Naive thymus-derived CD4-positive, alpha-beta T cell (primary cell): ENCODE measurements around the gene TOP3A. TPM values are rescaled to one million over a fixed set of nuclear protein-coding genes. Genes with fewer than 3 reads are reported as not detected.

Source experiments
- ATAC-seq: fragments of 150-1000 bp; cut with Tn5 transposase; 2 replicates; pipeline ENCODE4 v1.10.0; 2021; ENCODE audit warnings: mild to moderate bottlenecking, moderate library complexity
- CTCF ChIA-PET: fragments of 350-600 bp; sonication (Branson Sonifier 250); formaldehyde crosslinking; loops from one replicate; lab custom pipeline; 2021; ENCODE audit warnings: antibody characterized with exemption; lab: Charles Lee
- POLR2A ChIA-PET: fragments of 350-600 bp; sonication (Branson Sonifier 250); formaldehyde crosslinking; loops from one replicate; lab custom pipeline; 2021; ENCODE audit warnings: antibody characterized with exemption, inconsistent platforms; lab: Charles Lee
- DNase-seq, 9 donors: peaks; one replicate each; pipeline versions ENCODE4 v3.0.0 to v3.0.0-alpha.2; 2020 to 2022; ENCODE audit warnings: mixed read lengths in 1 of 9
- H3K27ac ChIP-seq: one replicate; pipeline ENCODE4 v1.7.0; 2013; ENCODE audit warnings: mild to moderate bottlenecking, low read depth, low read length, moderate library complexity
- H3K27me3 ChIP-seq, 2 donors: one replicate each; pipeline ENCODE4 v1.7.0; 2013; ENCODE audit warnings: low read length in 2 of 2, mild to moderate bottlenecking in 2 of 2, moderate library complexity in 2 of 2; ENCODE audit not compliant: control insufficient read depth in 2 of 2, insufficient read depth in 2 of 2
- H3K36me3 ChIP-seq, 3 experiments: 1 replicate in 2 of 3; 2 replicates in 1 of 3; pipeline ENCODE4 v1.7.0; 2013; ENCODE audit warnings: low read length in 3 of 3, mild to moderate bottlenecking in 3 of 3, moderate library complexity in 1 of 3; ENCODE audit not compliant: insufficient read depth in 3 of 3, control insufficient read depth in 2 of 3
- H3K4me1 ChIP-seq, 2 donors: one replicate each; pipeline ENCODE4 v1.7.0; 2013; ENCODE audit warnings: low read length in 2 of 2, mild to moderate bottlenecking in 2 of 2, moderate library complexity in 1 of 2; ENCODE audit not compliant: control insufficient read depth in 2 of 2, insufficient read depth in 2 of 2
- H3K4me3 ChIP-seq: 2 replicates; pipeline ENCODE4 v1.7.0; 2013; ENCODE audit warnings: mild to moderate bottlenecking, low read length
- H3K9me3 ChIP-seq, 3 experiments: 1 replicate in 2 of 3; 2 replicates in 1 of 3; pipeline ENCODE4 v1.7.0; 2013; ENCODE audit warnings: low read length in 3 of 3; ENCODE audit not compliant: control insufficient read depth in 2 of 3
- H3K27ac Mint-ChIP-seq, 9 donors: one replicate each; pipeline ENCODE4 v1.8.0; 2020 to 2022; ENCODE audit warnings: mixed read lengths in 9 of 9, mild to moderate bottlenecking in 8 of 9, moderate library complexity in 5 of 9, inconsistent platforms in 2 of 9
- H3K27me3 Mint-ChIP-seq, 5 donors: one replicate each; pipeline ENCODE4 v1.8.0; 2021 to 2022; ENCODE audit warnings: mixed read lengths in 5 of 5, mild to moderate bottlenecking in 1 of 5
- H3K36me3 Mint-ChIP-seq, 5 donors: one replicate each; pipeline ENCODE4 v1.8.0; 2020 to 2022; ENCODE audit warnings: mixed read lengths in 5 of 5, mild to moderate bottlenecking in 3 of 5, inconsistent platforms in 1 of 5
- H3K4me1 Mint-ChIP-seq, 7 donors: one replicate each; pipeline ENCODE4 v1.8.0; 2020 to 2022; ENCODE audit warnings: mixed read lengths in 7 of 7, mild to moderate bottlenecking in 3 of 7, inconsistent platforms in 1 of 7
- H3K4me3 Mint-ChIP-seq, 10 donors: one replicate each; pipeline ENCODE4 v1.8.0; 2020 to 2022; ENCODE audit warnings: mild to moderate bottlenecking in 10 of 10, mixed read lengths in 10 of 10, moderate library complexity in 6 of 10, inconsistent platforms in 2 of 10
- H3K9me3 Mint-ChIP-seq, 11 donors: one replicate each; pipeline ENCODE4 v1.8.0; 2020 to 2022; ENCODE audit warnings: mixed read lengths in 11 of 11, mild to moderate bottlenecking in 4 of 11, inconsistent platforms in 1 of 11, moderate library complexity in 1 of 11
- intact Hi-C, 2 donors: fragments of 100-400 bp; cut with micrococcal nuclease; formaldehyde crosslinking; loops; one replicate each; pipeline ENCODE4 v1.15.1; 2023
- polyA plus RNA-seq, 2 donors: library from polyadenylated mRNA; unstranded; fragments of 300-500 nt; fragmentation: Illumina TruSeq; gene quantifications; one replicate each; pipeline ENCODE4 v1.2.3, GENCODE V29; 2021
- total RNA-seq, 6 experiments: library from RNA in 5 of 6; stranded (reverse) in 5 of 6; gene quantifications; 1 replicate in 5 of 6; 2 replicates in 1 of 6; pipeline ENCODE4 v1.2.3 and lab custom pipeline; 2021 to 2026

The TOP3A gene
- total and polyA plus RNA-seq, 7 experiments from 2014 or later = 13.7 to 74.9 (median 39.7) TPM

DNA sequence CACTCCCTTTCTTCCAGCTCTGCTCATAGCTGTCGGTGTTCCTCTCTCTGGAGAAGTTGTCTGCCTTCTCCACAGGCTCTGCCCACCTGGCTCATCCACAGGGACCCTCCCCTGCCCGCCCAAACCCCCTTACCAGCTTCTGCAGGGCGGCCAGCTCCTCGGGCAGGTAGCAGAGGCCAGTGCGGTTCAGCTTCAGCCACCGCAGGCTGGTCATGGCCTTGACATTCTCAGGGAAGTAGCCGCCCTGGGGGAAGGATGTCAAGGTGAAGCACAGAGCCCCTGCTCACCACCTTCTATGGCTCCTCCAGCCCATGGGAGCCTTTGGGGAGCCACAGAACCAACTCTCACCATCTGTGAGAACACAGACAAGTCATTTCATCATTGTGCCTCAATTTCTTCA is 58.0 kb downstream of the TOP3A start:
- Mint-ChIP-seq H3K9me3 (peaks cover 0 to 2% (median 0%) of the 10 kb centered on the region in 11 donors), H3K36me3 (peaks cover 0 to 8% (median 0%) of the 10 kb centered on the region in 5 donors), H3K4me3 (peak overlapping the region; percentile 93 to 98 (median 96)), H3K27ac (peak overlapping the region in 6 of 9 donors; percentile 48 to 91 (median 82)), H3K27me3 (no peaks in the 10 kb centered on the region), H3K4me1 (peaks cover 11 to 48% (median 31%) of the 10 kb centered on the region in 7 donors)
- peak overlapping the region; percentile 84 for H3K27ac ChIP-seq
- H3K9me3 ChIP-seq = no peaks in the 10 kb centered on the region
- peak overlapping the region; percentile 79 for H3K4me3 ChIP-seq
- CTCF ChIA-PET = interaction anchor here (1.7 kb wide), 1 partner anchor 8 kb away, joined by 4 read pairs; no protein-coding TSS in a partner anchor
- H3K4me1 ChIP-seq = peaks cover 28 to 38% of the 10 kb centered on the region in 2 donors
- DNase-seq (no peak), ATAC-seq (no peak)
- POLR2A ChIA-PET = interaction anchor here (1.1 kb wide), 1 partner anchor 33 kb away, joined by 3 read pairs; no protein-coding TSS in a partner anchor
- peaks cover 5 to 50% (median 8%) of the 10 kb centered on the region in 3 experiments for H3K36me3 ChIP-seq
- intact Hi-C loops = no loop called here
- no peaks in the 10 kb centered on the region for H3K27me3 ChIP-seq

DNA sequence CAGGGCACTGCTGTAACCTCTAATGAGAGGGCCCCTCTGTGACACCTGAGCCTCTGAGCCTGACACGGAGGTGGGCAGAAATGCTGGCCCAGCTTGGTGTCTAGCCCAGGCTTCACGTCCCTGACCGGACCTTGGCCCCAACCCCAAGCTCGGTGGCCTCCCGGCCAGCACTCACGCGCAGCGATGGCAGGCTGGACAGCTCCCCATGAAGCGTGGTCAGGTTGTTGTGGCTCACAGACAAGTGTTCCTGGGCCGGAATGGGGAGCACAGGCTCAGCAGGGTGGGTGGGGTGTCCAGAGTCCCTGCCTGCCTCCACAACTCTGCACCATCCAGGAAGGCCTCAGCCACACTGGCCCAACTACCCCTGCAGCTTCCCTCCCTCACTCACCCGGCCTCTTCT is 58.4 kb downstream of the TOP3A start:
- peak overlapping the region; percentile 84 for H3K27ac ChIP-seq
- H3K4me1 ChIP-seq = peaks cover 24 to 33% of the 10 kb centered on the region in 2 donors
- H3K4me3 Mint-ChIP-seq = peak overlapping the region in 7 of 10 donors; percentile 20 to 98 (median 96)
- no peak overlapping the region for H3K4me3 ChIP-seq
- H3K27ac Mint-ChIP-seq = peak overlapping the region in 4 of 9 donors; percentile 13 to 89 (median 68)
- peaks cover 0 to 8% (median 0%) of the 10 kb centered on the region in 5 donors for H3K36me3 Mint-ChIP-seq
- H3K4me1 Mint-ChIP-seq = peaks cover 11 to 43% (median 27%) of the 10 kb centered on the region in 7 donors
- no peak for ATAC-seq
- no peaks in the 10 kb centered on the region for H3K27me3 Mint-ChIP-seq
- POLR2A ChIA-PET = interaction anchor here (0.5 kb wide), 1 partner anchor 226 kb away, joined by 4 read pairs; no protein-coding TSS in a partner anchor
- intact Hi-C loops = no loop called here
- peaks cover 5 to 55% (median 8%) of the 10 kb centered on the region in 3 experiments for H3K36me3 ChIP-seq
- H3K9me3 ChIP-seq = no peaks in the 10 kb centered on the region
- peaks cover 0 to 2% (median 0%) of the 10 kb centered on the region in 11 donors for H3K9me3 Mint-ChIP-seq
- CTCF ChIA-PET = interaction anchor here (1.7 kb wide), 1 partner anchor 8 kb away, joined by 4 read pairs; no protein-coding TSS in a partner anchor
- no peaks in the 10 kb centered on the region for H3K27me3 ChIP-seq
- no peak for DNase-seq

DNA sequence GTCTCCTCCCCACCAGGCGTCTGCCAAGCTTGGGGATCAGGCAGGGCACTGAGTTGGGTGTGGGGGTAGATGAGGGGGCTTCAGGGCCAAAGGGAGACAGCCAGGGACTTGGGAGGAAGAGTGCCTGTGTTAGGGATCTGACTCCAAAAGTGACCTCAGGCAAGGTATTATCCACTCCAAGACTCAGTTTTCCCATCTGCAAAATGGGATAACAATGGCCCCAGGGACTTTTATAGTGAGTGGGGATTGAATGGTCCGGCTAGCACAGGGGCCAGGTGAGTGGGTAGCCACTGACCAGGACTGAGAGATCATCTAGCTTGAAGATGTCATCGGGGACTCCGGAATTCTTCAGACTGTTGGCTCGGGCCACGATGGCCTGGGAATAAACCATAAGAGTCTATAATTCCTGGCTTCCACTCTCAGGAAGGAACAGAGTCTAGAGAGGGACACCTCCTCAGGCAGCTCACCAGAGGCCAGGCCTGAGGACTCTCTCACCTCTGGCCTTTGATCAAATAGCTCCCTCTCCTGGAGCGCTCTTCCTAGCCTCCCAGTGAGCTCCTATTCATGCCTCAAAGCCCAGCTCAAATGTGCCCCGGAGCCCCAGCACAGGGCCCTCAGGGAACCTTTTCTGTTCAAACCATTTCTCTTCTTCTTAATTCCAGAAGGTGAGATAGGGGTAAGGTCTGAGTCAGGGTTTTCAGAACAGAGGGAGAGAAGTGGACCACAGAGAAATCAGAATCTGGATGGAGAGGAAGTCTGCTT is 59.7 kb downstream of the TOP3A start:
- H3K36me3 ChIP-seq = peaks cover 5 to 67% (median 8%) of the 10 kb centered on the region in 3 experiments
- CTCF ChIA-PET = no interaction called here
- Mint-ChIP-seq H3K9me3 (peaks cover 0 to 2% (median 0%) of the 10 kb centered on the region in 11 donors), H3K27me3 (no peaks in the 10 kb centered on the region), H3K4me1 (peaks cover 11 to 39% (median 27%) of the 10 kb centered on the region in 7 donors), H3K4me3 (peak overlapping the region in 1 of 10 donors; percentile 28), H3K27ac (no peak overlapping the region), H3K36me3 (peaks cover 0 to 13% (median 4%) of the 10 kb centered on the region in 5 donors)
- no peak overlapping the region for H3K27ac ChIP-seq
- H3K4me3 ChIP-seq = no peak overlapping the region
- POLR2A ChIA-PET = interaction anchor here (1.3 kb wide), 1 partner anchor 10 kb away, joined by 4 read pairs; no protein-coding TSS in a partner anchor
- no peaks in the 10 kb centered on the region for H3K27me3 ChIP-seq
- peaks cover 19 to 27% of the 10 kb centered on the region in 2 donors for H3K4me1 ChIP-seq
- H3K9me3 ChIP-seq = no peaks in the 10 kb centered on the region
- intact Hi-C loops = no loop called here
- ATAC-seq (no peak), DNase-seq (no peak)

DNA sequence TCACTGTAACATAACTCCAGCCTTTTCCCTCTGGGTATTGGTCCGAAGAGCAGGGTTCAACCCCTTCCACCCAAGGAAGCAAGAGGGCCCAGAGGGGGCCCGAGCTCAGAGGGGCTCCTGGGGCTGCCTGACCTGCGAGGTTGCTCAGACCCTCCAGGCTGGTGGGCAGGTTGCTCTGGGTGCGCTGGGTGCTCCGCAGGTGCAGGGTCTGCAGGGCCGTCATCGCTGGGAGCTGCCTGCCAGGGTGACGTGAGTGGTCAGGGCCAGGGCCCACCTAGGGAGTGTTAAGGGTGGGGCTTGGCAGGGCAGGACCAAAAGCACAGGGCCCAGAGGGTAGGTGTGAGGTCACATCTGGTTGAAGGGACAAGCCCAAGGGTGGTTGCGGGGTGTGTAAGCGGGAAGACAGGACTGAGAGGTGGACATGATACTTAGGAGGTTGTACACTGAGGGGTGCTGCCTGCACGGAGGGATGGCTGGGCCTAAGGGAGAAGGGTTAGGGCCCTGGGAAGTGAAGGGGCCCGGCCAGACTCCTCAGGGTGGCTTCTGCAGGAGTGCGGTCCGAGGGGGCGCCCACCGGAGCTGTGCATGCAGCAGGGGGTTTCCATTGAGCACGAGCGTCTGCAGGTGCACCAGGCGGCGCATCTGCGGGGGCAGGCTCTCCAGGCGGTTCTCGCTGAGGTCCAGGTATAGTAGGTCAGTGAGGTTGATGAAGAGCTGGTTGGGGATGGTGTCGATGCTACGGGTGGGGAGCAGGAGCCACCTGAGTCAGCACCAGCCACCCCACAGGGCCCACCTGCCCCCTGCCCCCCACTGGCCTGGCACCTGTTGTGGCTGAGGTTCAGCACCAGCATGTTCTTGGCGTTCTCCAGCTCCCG is 60.6 kb downstream of the TOP3A start:
- ChIA-PET POLR2A (no interaction called here), CTCF (interaction anchor here (1.0 kb wide), 1 partner anchor 14 kb away, joined by 3 read pairs; no protein-coding TSS in a partner anchor)
- Mint-ChIP-seq H3K27me3 (no peaks in the 10 kb centered on the region), H3K36me3 (peaks cover 0 to 16% (median 5%) of the 10 kb centered on the region in 5 donors), H3K9me3 (no peaks in the 10 kb centered on the region), H3K4me1 (peaks cover 11 to 33% (median 21%) of the 10 kb centered on the region in 7 donors), H3K27ac (no peak overlapping the region), H3K4me3 (no peak overlapping the region)
- DNase-seq (no peak), ATAC-seq (no peak)
- no peaks in the 10 kb centered on the region for H3K9me3 ChIP-seq
- H3K36me3 ChIP-seq = peaks cover 5 to 72% (median 8%) of the 10 kb centered on the region in 3 experiments
- peaks cover 13 to 21% of the 10 kb centered on the region in 2 donors for H3K4me1 ChIP-seq
- H3K4me3 ChIP-seq = no peak overlapping the region
- H3K27me3 ChIP-seq = no peaks in the 10 kb centered on the region
- no peak overlapping the region for H3K27ac ChIP-seq
- intact Hi-C loops = no loop called here

DNA sequence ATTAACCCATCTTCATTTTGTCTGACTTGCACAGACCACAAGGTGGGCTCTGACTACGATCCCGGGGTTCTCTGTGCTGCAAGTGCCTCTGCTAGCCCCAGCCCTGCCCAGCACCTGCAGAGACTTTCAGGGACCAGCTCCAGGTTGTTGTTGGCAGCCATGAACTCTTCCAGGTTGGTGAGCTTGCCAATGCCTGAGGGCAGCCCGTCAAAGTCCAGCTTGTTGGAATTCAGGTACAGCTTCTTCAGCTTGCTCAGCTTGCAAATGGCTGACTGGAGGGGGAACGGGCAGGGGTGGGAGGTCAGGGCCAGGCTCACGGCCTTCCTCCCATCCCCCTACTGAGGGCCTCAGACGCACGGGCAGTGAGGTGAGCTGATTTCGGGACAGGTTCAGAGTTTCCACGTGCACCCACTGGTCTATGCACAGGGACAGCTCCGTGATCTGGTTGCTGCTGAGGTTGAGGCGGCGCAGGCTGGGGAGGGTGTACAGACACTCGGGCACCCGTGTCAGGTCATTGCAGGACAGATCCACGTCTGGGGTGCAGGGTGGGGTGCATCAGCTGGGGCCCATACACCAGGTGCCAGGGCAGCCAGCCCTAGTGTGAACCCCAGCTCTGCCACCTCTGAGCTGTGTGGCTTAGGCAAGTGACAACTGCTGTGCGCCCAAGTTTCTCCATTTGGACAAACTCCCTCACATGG is 61.5 kb downstream of the TOP3A start:
- H3K36me3 Mint-ChIP-seq = peaks cover under 1 to 17% (median 5%) of the 10 kb centered on the region in 5 donors
- DNase-seq (no peak), ATAC-seq (no peak)
- Histone ChIP-seq H3K27me3 (no peaks in the 10 kb centered on the region), H3K36me3 (peaks cover 5 to 80% (median 16%) of the 10 kb centered on the region in 3 experiments), H3K9me3 (no peaks in the 10 kb centered on the region), H3K4me3 (no peak overlapping the region), H3K4me1 (peaks cover 9 to 21% of the 10 kb centered on the region in 2 donors), H3K27ac (no peak overlapping the region)
- intact Hi-C loops = no loop called here
- no peaks in the 10 kb centered on the region for H3K27me3 Mint-ChIP-seq
- ChIA-PET POLR2A (no interaction called here), CTCF (interaction anchor here (1.0 kb wide), 1 partner anchor 15 kb away, joined by 3 read pairs; no protein-coding TSS in a partner anchor)
- H3K27ac Mint-ChIP-seq = no peak overlapping the region
- peaks cover 11 to 29% (median 21%) of the 10 kb centered on the region in 7 donors for H3K4me1 Mint-ChIP-seq
- H3K9me3 Mint-ChIP-seq = no peaks in the 10 kb centered on the region
- H3K4me3 Mint-ChIP-seq = no peak overlapping the region
